GM12872 (cell line): ENCODE data around the gene ZNRF2.

ENCODE experiments used
- CTCF ChIP-seq: IDR thresholded peaks from 3 replicates; pipeline ENCODE4 v1.5.1; 2011; ENCODE audit warnings: low read depth, mild to moderate bottlenecking, low read length, moderate library complexity; ENCODE audit not compliant: insufficient read depth

Gene ZNRF2

DNA sequence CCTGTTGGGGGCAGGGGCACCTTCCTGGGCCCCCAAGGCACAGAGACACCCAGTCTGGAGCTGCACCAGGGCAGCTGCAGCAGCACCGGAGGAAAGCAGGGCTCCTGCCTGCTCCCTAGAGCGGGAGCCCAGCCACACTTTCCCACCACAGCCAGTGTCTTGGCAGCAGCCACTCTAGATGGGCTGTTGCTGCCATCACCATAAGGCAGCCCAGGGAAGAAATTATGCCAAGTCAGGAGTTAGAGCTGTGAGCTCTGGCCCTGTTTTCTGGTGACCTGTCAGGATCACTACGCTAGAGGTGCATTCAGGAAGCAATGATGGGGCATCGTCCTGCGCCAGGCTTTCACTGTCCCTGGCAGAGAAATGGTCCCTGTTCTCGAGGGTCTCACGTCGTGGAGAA, 38.0 kb upstream of the ZNRF2 start:
- no peak for TF ChIP-seq CTCF

DNA sequence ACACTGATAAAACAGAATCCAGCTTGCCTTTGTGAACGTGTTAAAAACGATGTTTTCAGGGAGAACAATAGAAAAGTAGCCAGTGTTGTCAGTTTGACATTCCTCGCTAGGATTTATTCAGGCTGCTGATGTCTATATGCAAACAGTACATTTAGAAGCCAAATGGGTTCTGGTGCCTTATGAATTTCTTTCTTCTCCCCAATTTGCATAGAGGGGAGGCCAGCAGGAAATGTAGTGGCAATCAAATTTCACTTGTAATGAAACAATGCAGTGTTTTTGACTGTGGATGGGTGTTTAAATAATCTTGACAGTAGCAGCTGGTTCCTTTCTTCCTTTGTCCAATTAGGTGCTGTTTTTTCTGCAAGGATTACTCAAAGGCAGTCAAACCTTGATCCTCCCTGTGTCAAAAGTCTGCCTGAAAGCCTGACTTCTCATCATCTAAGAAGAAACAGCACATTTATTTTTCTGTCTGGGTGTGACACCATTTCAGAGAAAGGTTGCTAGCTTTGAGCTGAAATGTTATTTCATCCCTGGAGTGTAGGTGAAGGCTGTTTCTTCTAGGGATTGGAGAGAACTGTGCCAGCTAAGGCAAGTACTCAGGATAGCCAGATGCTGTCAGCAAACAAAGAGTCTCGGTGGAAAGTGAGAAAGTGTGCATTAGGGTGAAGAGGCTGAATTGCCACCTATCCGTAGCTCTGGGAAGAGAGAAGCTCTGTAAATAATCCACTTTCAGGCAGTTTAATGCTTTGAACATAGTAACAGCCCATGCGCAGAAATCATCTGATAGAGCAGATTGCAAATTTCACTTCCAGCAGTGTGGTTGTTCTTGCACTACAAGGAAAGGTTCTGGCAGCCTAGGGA, 36.6 kb upstream of the ZNRF2 start:
- no peak for TF ChIP-seq CTCF

DNA sequence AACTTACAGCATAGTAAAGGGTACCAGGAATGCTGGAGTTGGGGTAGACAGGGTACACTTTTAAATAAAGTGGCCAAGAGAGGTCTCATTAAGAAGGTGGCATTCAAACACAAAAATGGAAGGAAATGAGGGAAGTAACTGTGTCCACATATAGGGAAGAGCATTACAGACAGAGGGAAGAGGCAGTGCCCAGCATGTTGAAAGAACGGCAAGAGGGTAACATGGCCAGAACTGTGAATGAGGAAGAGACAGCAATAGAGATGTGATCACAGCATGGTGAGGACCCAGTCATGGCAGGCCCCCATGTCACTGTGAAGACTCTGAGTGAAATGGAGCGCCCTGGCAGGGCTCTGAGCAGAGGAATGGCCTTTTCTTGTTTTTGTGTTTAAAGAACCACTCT, 35.1 kb upstream of the ZNRF2 start:
- TF ChIP-seq CTCF, result no peak

DNA sequence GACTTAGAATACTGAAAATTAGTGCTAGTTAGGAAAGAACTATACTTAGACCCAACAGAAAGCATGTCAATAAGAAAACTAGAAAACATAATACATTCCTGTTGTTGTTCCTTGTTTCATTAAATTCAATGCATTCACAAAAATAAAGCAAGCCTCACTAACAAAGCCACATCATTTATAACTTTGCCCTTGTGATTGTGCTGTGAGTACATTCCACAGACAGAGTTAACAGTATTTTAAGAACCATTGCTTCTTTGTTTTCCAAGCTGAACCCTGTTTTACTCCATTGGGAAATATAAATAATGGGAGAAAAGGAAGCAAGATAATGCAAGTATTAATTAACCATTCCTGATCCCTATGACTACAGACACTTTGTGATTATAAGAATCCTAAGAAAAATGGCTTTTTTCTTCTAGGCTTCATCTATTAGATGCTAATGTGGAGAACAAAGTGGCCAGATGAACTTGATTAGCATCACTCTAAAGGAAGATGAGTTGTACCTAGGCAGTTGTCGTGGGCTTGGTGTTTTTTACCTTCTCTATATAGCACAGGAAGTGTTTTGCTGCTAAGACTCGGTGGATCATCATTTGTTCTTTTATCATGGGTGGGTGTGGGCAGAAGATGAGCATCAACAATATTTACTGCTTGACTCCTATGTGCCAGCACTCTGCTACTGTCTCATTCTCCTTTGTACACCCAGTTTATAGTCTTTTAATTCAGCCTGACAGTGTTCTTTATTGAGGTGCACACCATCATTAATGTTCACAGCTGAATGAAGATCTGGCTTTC, 34.2 kb upstream of the ZNRF2 start:
- TF ChIP-seq CTCF, result no peak

DNA sequence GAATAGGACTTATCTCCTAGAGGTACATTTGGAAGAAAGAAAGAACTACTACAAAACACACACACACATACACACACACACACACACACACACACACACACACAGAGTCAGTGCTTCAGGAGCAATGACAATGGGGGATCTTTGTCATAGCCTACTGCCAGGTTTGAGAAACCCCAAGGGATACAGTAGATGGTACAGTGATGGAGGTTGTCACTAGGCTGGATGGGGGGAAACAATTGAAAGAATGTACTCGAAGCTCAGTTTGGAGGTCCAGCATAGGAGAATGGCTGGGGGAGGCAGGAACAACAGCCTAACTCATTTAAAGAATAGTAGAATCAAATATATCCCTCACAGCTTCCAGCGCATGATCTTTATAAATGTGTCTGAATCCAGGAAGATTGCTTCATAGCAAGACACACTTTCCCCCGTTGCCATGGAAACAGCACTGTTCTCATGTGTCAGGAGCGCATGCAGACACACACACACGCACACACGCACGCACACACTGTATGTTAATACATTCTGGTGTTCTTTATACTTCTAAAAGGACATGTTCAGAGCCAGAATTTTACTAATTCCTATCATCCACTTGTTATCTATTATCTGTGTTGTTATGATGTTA, 32.6 kb upstream of the ZNRF2 start:
- TF ChIP-seq CTCF, result no peak

DNA sequence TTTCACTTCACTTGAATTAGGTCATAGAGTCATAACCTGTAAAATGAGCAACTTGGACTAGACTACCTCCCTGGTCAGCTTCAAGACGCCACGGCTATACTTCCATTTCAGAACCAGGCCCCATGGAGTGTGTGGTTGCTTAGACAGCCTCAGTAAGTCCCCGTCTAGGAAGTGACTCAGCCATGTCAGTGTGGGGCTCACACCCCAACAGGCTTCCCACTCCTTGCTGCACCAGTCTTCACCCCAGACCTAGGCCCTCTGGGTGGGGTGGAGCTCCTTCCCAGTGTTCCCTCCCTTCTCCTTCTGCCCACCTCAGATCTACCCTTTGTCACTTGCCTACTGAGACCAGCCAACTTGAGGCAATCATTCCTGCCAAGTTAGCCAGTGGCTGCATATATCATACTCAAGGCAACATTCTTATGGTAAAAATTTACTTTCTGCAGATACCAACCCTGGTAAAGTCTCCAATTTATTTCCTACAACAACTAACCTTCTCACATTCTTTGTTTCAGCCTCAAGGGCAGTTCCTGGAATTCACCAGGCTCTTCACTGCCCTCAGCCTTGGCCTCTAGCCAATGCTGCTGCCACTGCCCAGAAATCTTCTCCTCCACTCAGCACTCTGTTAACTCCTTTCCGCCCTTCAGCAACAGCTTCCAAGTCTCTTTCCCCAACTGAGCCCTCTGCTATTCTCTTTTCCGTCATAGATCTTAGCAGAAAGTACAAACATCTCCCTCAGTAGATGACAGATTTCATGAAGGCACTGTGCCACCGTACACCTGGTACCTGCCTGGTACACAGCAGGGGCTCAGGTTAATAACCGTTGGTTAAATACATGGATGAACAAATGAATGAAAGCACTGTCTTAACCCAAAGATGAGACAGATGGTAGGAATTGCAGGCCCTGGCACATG, 31.3 kb upstream of the ZNRF2 start:
- TF ChIP-seq CTCF, result no peak
